Cerebellar cortex (tissue), 1 donor: ENCODE data around the gene DDX49.

Experiments
- DNase-seq: peaks from one replicate; pipeline ENCODE4 v3.0.0-alpha.2; 2015; ENCODE audit warnings: low spot score

DDX49 gene

GRCh38 chr19:18919086-18919899 lies at the start of gene DDX49, which contains the start of gene COPE:
TSS of gene DDX49 (plus strand) at chr19:18919715. CDS start at chr19:18919742, 27 bp downstream.
TSS of gene COPE (minus strand) at chr19:18919387. CDS start at chr19:18919348, 39 bp downstream.
- DNase-seq: peak; percentile 100

GRCh38 chr19:18869781-18870530 lies 49.6 kb upstream of the DDX49 start:
- DNase-seq: no peak

GRCh38 chr19:18870531-18871172 lies 48.9 kb upstream of the DDX49 start:
- DNase-seq: no peak

- peak; percentile 58 for DNase-seq
These were observed 48.0 kb upstream of the DDX49 start for GRCh38 chr19:18871543-18871942.

GRCh38 chr19:18875726-18876125 lies 43.8 kb upstream of the DDX49 start:
- no peak for DNase-seq

- no peak for DNase-seq
These were observed 42.6 kb upstream of the DDX49 start for GRCh38 chr19:18876865-18877264.

- no peak for DNase-seq
These were observed 41.3 kb upstream of the DDX49 start for GRCh38 chr19:18878058-18878797.

GRCh38 chr19:18878858-18879578 lies 40.5 kb upstream of the DDX49 start:
- DNase-seq: no peak

GRCh38 chr19:18879579-18880373 lies 39.7 kb upstream of the DDX49 start:
- DNase-seq: no peak

GRCh38 chr19:18881491-18881890 lies 38.0 kb upstream of the DDX49 start:
- DNase-seq: no peak

- no peak for DNase-seq
These were observed 35.8 kb upstream of the DDX49 start for GRCh38 chr19:18883526-18884304.

- no peak for DNase-seq
These were observed 32.5 kb upstream of the DDX49 start for GRCh38 chr19:18886972-18887371.

GRCh38 chr19:18889949-18890745 lies 29.4 kb upstream of the DDX49 start:
- no peak for DNase-seq

GRCh38 chr19:18893587-18894253 lies 25.8 kb upstream of the DDX49 start:
- no peak for DNase-seq

GRCh38 chr19:18894254-18895037 lies 25.1 kb upstream of the DDX49 start:
- DNase-seq: peak; percentile 48

GRCh38 chr19:18895038-18895823 lies 24.3 kb upstream of the DDX49 start:
- peak; percentile 75 for DNase-seq
